ENCODE data around the gene DPPA4.

Gene DPPA4

GRCh38 chr3:109338322-109338721 is 976 bp upstream of the DPPA4 start:
- no peak for DNase-seq

- no peak for DNase-seq
These were observed 970 bp downstream of the DPPA4 start for GRCh38 chr3:109336291-109336861.

- no peak for DNase-seq
These were observed 2.8 kb downstream of the DPPA4 start for GRCh38 chr3:109334572-109334971.

- DNase-seq, result no peak
These were observed 5.7 kb downstream of the DPPA4 start for GRCh38 chr3:109331692-109332091.

GRCh38 chr3:109330405-109330804 is 6.9 kb downstream of the DPPA4 start:
- DNase-seq, result no peak

GRCh38 chr3:109328202-109328601 is 9.1 kb downstream of the DPPA4 start:
- no peak for DNase-seq

- DNase-seq, result no peak
These were observed 11.7 kb downstream of the DPPA4 start for GRCh38 chr3:109325657-109326056.

GRCh38 chr3:109325109-109325508 is 12.2 kb downstream of the DPPA4 start:
- no peak for DNase-seq

- DNase-seq, result no peak
These were observed 21.1 kb downstream of the DPPA4 start, which contains the start of gene DPPA2 for GRCh38 chr3:109316162-109316730. Gene DPPA2, minus strand, starts transcription at chr3:109316517. Its CDS starts 1,975 bp downstream, at chr3:109314542.

- no peak for DNase-seq
These were observed 24.3 kb downstream of the DPPA4 start for GRCh38 chr3:109313061-109313460.

- no peak for DNase-seq
These were observed 39.9 kb downstream of the DPPA4 start for GRCh38 chr3:109297496-109297895.

GRCh38 chr3:109284071-109284470 is 53.3 kb downstream of the DPPA4 start:
- DNase-seq, result no peak

- no peak for DNase-seq
These were observed 58.8 kb downstream of the DPPA4 start for GRCh38 chr3:109278546-109278945.

GRCh38 chr3:109278141-109278540 is 59.2 kb downstream of the DPPA4 start:
- DNase-seq, result no peak
